Measurements from ENCODE around the gene PTPN9. TPM values are rescaled to one million over a fixed set of nuclear protein-coding genes. Genes with fewer than 3 reads are reported as not detected.
"Not testable (repeated sequence)": the region's sequence is repeated elsewhere in the genome, so short reads cannot be mapped to it uniquely, and the experiment has no call there.

Gene PTPN9
- total and polyA plus RNA-seq, 9 donors, result 16.2 to 34.4 (median 22.9) TPM

GRCh38 chr15:75483556-75483955, 95.6 kb downstream of the PTPN9 start:
- H3K4me1 ChIP-seq (ENCODE audit: control insufficient read depth, insufficient read depth, low read length); H3K9me3 ChIP-seq (replicated peaks; ENCODE audit: control insufficient read depth, low read depth, low read length); H3K27me3 ChIP-seq (ENCODE audit: control insufficient read depth, insufficient read depth, low read length); H3K27ac ChIP-seq (ENCODE audit: low read length); H3K4me3 ChIP-seq (ENCODE audit: low read length); DNase-seq: not testable (repeated sequence)
- WGBS (ENCODE audit: insufficient coverage), result 100% methylated on average over 1 of the region's 5 CpGs
- peaks cover 33% of the 10 kb centered on the region for H3K36me3 ChIP-seq (ENCODE audit: control insufficient read depth, insufficient read depth, low read length)

GRCh38 chr15:75483106-75483505, 96.0 kb downstream of the PTPN9 start:
- no peak for DNase-seq
- Histone ChIP-seq H3K27me3 (ENCODE audit: control insufficient read depth, insufficient read depth, low read length) (no peaks in the 10 kb centered on the region), H3K36me3 (ENCODE audit: control insufficient read depth, insufficient read depth, low read length) (peaks cover 32% of the 10 kb centered on the region), H3K27ac (ENCODE audit: low read length) (no peak overlapping the region), H3K4me3 (ENCODE audit: low read length) (no peak overlapping the region), H3K9me3 (replicated peaks; ENCODE audit: control insufficient read depth, low read depth, low read length) (peaks cover 9% of the 10 kb centered on the region), H3K4me1 (ENCODE audit: control insufficient read depth, insufficient read depth, low read length) (no peaks in the 10 kb centered on the region)
- WGBS (ENCODE audit: insufficient coverage), result no CpG with 5 or more reads among the region's 1 CpG

GRCh38 chr15:75480463-75480862, 98.7 kb downstream of the PTPN9 start:
- not testable (repeated sequence) for H3K4me3 ChIP-seq (ENCODE audit: low read length); H3K27ac ChIP-seq (ENCODE audit: low read length); DNase-seq; H3K4me1 ChIP-seq (ENCODE audit: control insufficient read depth, insufficient read depth, low read length); H3K9me3 ChIP-seq (replicated peaks; ENCODE audit: control insufficient read depth, low read depth, low read length); H3K27me3 ChIP-seq (ENCODE audit: control insufficient read depth, insufficient read depth, low read length)
- WGBS (ENCODE audit: insufficient coverage), result 98% methylated on average over 23 of the region's 54 CpGs
- H3K36me3 ChIP-seq (ENCODE audit: control insufficient read depth, insufficient read depth, low read length), result peaks cover 31% of the 10 kb centered on the region

GRCh38 chr15:75479670-75480069, 99.4 kb downstream of the PTPN9 start:
- no peak for DNase-seq
- Histone ChIP-seq H3K4me1 (ENCODE audit: control insufficient read depth, insufficient read depth, low read length) (no peaks in the 10 kb centered on the region), H3K36me3 (ENCODE audit: control insufficient read depth, insufficient read depth, low read length) (peaks cover 35% of the 10 kb centered on the region), H3K27ac (ENCODE audit: low read length) (no peak overlapping the region), H3K4me3 (ENCODE audit: low read length) (no peak overlapping the region), H3K9me3 (replicated peaks; ENCODE audit: control insufficient read depth, low read depth, low read length) (peaks cover 9% of the 10 kb centered on the region), H3K27me3 (ENCODE audit: control insufficient read depth, insufficient read depth, low read length) (no peaks in the 10 kb centered on the region)
- 100% methylated on average over 1 of the region's 2 CpGs for whole genome bisulfite sequencing (ENCODE audit: insufficient coverage)

DNA sequence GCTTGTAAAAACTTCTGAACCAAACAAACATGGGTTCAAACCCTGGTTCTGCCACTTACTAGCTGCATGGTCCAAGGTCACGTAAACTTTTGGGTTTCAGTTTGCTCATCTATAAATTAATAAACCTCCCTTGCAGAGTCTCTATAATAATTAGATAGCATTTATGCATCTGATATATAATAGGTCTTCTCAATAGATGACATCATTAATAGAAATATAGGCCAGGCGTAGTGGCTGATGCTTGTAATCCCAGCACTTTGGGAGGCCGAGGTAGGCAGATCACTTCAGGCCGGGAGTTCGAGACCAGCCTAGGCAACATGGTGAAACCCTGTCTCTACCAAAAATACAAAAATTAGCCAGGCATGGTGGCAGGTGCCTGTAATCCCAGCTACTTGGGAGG, 102.0 kb downstream of the PTPN9 start:
- H3K27me3 ChIP-seq (ENCODE audit: control insufficient read depth, insufficient read depth, low read length); H3K4me1 ChIP-seq (ENCODE audit: control insufficient read depth, insufficient read depth, low read length); H3K9me3 ChIP-seq (replicated peaks; ENCODE audit: control insufficient read depth, low read depth, low read length); DNase-seq; H3K4me3 ChIP-seq (ENCODE audit: low read length); H3K27ac ChIP-seq (ENCODE audit: low read length): not testable (repeated sequence)
- no CpG with 5 or more reads among the region's 5 CpGs for WGBS (ENCODE audit: insufficient coverage)
- H3K36me3 ChIP-seq (ENCODE audit: control insufficient read depth, insufficient read depth, low read length), result peaks cover 38% of the 10 kb centered on the region

- no CpG with 5 or more reads among the region's 2 CpGs for WGBS (ENCODE audit: insufficient coverage)
- DNase-seq, result no peak
- no peaks in the 10 kb centered on the region for H3K4me1 ChIP-seq (ENCODE audit: control insufficient read depth, insufficient read depth, low read length)
- no peaks in the 10 kb centered on the region for H3K27me3 ChIP-seq (ENCODE audit: control insufficient read depth, insufficient read depth, low read length)
- no peak overlapping the region for H3K27ac ChIP-seq (ENCODE audit: low read length)
- H3K36me3 ChIP-seq (ENCODE audit: control insufficient read depth, insufficient read depth, low read length), result peaks cover 72% of the 10 kb centered on the region
- no peaks in the 10 kb centered on the region for H3K9me3 ChIP-seq (replicated peaks; ENCODE audit: control insufficient read depth, low read depth, low read length)
- no peak overlapping the region for H3K4me3 ChIP-seq (ENCODE audit: low read length)
These were observed 110.1 kb downstream of the PTPN9 start for GRCh38 chr15:75468913-75469598.

GRCh38 chr15:75460646-75461045, 118.5 kb downstream of the PTPN9 start:
- H3K4me1 ChIP-seq (ENCODE audit: control insufficient read depth, insufficient read depth, low read length), result peaks cover 3% of the 10 kb centered on the region
- no peak overlapping the region for H3K4me3 ChIP-seq (ENCODE audit: low read length)
- no peak for DNase-seq
- WGBS (ENCODE audit: insufficient coverage), result 77% methylated on average over 3 of the region's 4 CpGs
- H3K36me3 ChIP-seq (ENCODE audit: control insufficient read depth, insufficient read depth, low read length), result peaks cover 9% of the 10 kb centered on the region
- no peaks in the 10 kb centered on the region for H3K27me3 ChIP-seq (ENCODE audit: control insufficient read depth, insufficient read depth, low read length)
- no peak overlapping the region for H3K27ac ChIP-seq (ENCODE audit: low read length)
- no peaks in the 10 kb centered on the region for H3K9me3 ChIP-seq (replicated peaks; ENCODE audit: control insufficient read depth, low read depth, low read length)

DNA sequence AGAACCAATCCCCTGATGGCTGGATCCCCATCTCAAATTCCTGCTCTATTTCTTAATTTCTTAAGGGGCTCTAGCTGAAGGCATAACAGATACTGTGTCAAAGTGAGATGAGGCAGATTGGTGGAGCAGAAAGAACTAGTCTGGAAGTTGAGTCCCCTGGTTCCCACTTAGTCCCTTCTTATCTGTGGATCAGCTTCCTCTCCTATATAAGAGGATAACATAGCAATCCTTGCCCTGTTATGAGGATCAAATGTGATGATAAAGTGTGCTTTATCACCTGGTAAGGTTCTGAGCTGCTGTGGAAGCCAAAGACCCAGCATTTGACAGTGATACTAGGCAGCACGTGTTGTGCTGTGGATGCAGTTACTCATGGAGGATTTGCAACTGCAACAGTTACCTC, 119.5 kb downstream of the PTPN9 start:
- Histone ChIP-seq H3K4me3 (ENCODE audit: low read length) (no peak overlapping the region), H3K27ac (ENCODE audit: low read length) (no peak overlapping the region), H3K4me1 (ENCODE audit: control insufficient read depth, insufficient read depth, low read length) (peaks cover 3% of the 10 kb centered on the region), H3K36me3 (ENCODE audit: control insufficient read depth, insufficient read depth, low read length) (peaks cover 2% of the 10 kb centered on the region), H3K27me3 (ENCODE audit: control insufficient read depth, insufficient read depth, low read length) (no peaks in the 10 kb centered on the region), H3K9me3 (replicated peaks; ENCODE audit: control insufficient read depth, low read depth, low read length) (no peaks in the 10 kb centered on the region)
- DNase-seq, result no peak
- WGBS (ENCODE audit: insufficient coverage), result 60% methylated on average over 1 of the region's 1 CpG

- Histone ChIP-seq H3K9me3 (replicated peaks; ENCODE audit: control insufficient read depth, low read depth, low read length) (no peaks in the 10 kb centered on the region), H3K4me1 (ENCODE audit: control insufficient read depth, insufficient read depth, low read length) (peaks cover 12% of the 10 kb centered on the region), H3K36me3 (ENCODE audit: control insufficient read depth, insufficient read depth, low read length) (no peaks in the 10 kb centered on the region), H3K27me3 (ENCODE audit: control insufficient read depth, insufficient read depth, low read length) (no peaks in the 10 kb centered on the region), H3K4me3 (ENCODE audit: low read length) (no peak overlapping the region), H3K27ac (ENCODE audit: low read length) (no peak overlapping the region)
- no peak for DNase-seq
- WGBS (ENCODE audit: insufficient coverage), result 51% methylated on average over 3 of the region's 6 CpGs
These were observed 122.4 kb downstream of the PTPN9 start for GRCh38 chr15:75456710-75457109.

DNA sequence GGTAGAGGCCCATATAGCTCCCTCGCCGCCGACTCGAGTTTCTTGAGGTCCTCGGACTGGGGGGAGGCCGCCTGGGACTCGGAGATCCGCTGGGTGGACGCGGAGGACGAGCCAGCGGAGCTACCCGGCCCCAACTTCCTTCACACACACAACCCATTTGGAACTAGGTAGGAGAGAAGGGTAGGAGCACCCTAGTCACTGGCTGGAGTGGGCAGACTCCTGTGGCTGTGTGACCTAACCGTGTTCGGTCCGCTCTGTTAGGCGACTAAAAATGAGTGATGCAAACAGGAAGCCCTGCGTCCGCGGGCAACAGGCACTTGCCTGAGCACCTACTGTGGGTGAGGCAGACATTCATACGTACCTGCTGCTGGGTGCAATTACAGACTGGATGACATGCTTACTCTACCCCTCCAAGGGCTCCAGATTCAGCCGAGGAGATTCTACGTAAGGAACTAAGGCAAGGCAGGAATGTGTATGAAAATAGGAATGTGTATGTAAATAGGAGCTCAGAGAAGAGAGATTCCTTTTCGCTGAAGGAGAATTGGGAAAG, 123.1 kb downstream of the PTPN9 start:
- H3K9me3 ChIP-seq (replicated peaks; ENCODE audit: control insufficient read depth, low read depth, low read length), result no peaks in the 10 kb centered on the region
- H3K4me1 ChIP-seq (ENCODE audit: control insufficient read depth, insufficient read depth, low read length), result peaks cover 12% of the 10 kb centered on the region
- H3K36me3 ChIP-seq (ENCODE audit: control insufficient read depth, insufficient read depth, low read length), result no peaks in the 10 kb centered on the region
- H3K4me3 ChIP-seq (ENCODE audit: low read length), result peak overlapping the region; percentile 91
- WGBS (ENCODE audit: insufficient coverage), result 2% methylated on average over 4 of the region's 24 CpGs
- H3K27me3 ChIP-seq (ENCODE audit: control insufficient read depth, insufficient read depth, low read length), result no peaks in the 10 kb centered on the region
- peak overlapping the region; percentile 95 for H3K27ac ChIP-seq (ENCODE audit: low read length)
- DNase-seq, result no peak
